WTC11 (cell line): ENCODE data around the gene RND2.

Experiments
- FOXK1 ChIP-seq: sonication (generic); formaldehyde crosslinking; IDR thresholded peaks from 2 replicates; pipeline ENCODE4 v1.8.0; 2022; ENCODE audit warnings: mild to moderate bottlenecking, moderate library complexity, missing genetic modification reagents
- NFE2L1 ChIP-seq: sonication (generic); formaldehyde crosslinking; IDR thresholded peaks from 2 replicates; pipeline ENCODE4 v1.8.1; 2023; ENCODE audit warnings: missing genetic modification reagents
- NFYB ChIP-seq: sonication (generic); formaldehyde crosslinking; conservative IDR thresholded peaks from 2 replicates; pipeline ENCODE4 v1.8.0; 2022; ENCODE audit warnings: low read depth, missing genetic modification reagents
- TF ChIP-seq, protein P1 (sequence below): sonication (generic); formaldehyde crosslinking; IDR thresholded peaks from 2 replicates; pipeline ENCODE4 v1.8.1; 2023; ENCODE audit warnings: mild to moderate bottlenecking, missing genetic modification reagents
- TF ChIP-seq, protein P2 (sequence below): fragments of 200-600 bp; IDR thresholded peaks from 2 replicates; pipeline ENCODE4 v1.8.0; 2022; ENCODE audit warnings: antibody characterized with exemption
- TF ChIP-seq, protein P3 (sequence below): sonication (generic); formaldehyde crosslinking; IDR thresholded peaks from 2 replicates; pipeline ENCODE4 v1.8.0; 2022; ENCODE audit warnings: mild to moderate bottlenecking, missing genetic modification reagents

DNA sequence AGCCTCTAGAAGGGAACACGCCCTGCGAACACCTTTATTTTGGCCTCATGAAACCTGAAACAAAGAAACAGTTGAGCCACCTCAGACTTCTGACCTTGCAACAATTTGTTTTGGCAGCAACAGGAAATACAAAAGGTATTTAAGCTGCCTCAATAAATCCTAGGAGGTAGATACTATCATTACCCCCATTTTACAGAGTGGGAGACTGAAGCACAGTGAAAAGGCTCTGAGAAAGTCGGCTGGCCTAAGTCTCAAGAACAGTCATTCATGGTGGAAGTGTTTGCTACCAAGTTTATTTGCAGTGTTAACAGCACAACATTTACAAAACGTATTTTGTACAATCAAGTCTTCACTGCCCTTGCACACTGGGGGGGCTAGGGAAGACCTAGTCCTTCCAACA, 19.0 kb downstream of the RND2 start:
- TF ChIP-seq FOXK1 (CRISPR knock-in tag) (no peak), NFE2L1 (CRISPR knock-in tag) (no peak), NFYB (CRISPR knock-in tag) (no peak)
- TF ChIP-seq, protein P1, sequence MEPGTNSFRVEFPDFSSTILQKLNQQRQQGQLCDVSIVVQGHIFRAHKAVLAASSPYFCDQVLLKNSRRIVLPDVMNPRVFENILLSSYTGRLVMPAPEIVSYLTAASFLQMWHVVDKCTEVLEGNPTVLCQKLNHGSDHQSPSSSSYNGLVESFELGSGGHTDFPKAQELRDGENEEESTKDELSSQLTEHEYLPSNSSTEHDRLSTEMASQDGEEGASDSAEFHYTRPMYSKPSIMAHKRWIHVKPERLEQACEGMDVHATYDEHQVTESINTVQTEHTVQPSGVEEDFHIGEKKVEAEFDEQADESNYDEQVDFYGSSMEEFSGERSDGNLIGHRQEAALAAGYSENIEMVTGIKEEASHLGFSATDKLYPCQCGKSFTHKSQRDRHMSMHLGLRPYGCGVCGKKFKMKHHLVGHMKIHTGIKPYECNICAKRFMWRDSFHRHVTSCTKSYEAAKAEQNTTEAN (CRISPR knock-in tag), result no peak
- TF ChIP-seq, protein P2, sequence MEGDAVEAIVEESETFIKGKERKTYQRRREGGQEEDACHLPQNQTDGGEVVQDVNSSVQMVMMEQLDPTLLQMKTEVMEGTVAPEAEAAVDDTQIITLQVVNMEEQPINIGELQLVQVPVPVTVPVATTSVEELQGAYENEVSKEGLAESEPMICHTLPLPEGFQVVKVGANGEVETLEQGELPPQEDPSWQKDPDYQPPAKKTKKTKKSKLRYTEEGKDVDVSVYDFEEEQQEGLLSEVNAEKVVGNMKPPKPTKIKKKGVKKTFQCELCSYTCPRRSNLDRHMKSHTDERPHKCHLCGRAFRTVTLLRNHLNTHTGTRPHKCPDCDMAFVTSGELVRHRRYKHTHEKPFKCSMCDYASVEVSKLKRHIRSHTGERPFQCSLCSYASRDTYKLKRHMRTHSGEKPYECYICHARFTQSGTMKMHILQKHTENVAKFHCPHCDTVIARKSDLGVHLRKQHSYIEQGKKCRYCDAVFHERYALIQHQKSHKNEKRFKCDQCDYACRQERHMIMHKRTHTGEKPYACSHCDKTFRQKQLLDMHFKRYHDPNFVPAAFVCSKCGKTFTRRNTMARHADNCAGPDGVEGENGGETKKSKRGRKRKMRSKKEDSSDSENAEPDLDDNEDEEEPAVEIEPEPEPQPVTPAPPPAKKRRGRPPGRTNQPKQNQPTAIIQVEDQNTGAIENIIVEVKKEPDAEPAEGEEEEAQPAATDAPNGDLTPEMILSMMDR, result no peak
- TF ChIP-seq, protein P3, sequence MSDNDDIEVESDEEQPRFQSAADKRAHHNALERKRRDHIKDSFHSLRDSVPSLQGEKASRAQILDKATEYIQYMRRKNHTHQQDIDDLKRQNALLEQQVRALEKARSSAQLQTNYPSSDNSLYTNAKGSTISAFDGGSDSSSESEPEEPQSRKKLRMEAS (CRISPR knock-in tag), result no peak
